K562 (cell line): ENCODE results near the gene MDN1. TPM values are rescaled to one million over a fixed set of nuclear protein-coding genes. Genes with fewer than 3 reads are reported as not detected.

Source experiments
- CTCF ChIP-seq, 3 experiments: IDR thresholded peaks in 2 of 3; conservative IDR thresholded peaks in 1 of 3; 2 replicates each; pipeline ENCODE4 v1.5.1; 2011 to 2012; ENCODE audit warnings: low read length in 3 of 3, mild to moderate bottlenecking in 3 of 3, control low read depth in 2 of 3, improper control_type of control experiment in 1 of 3, inconsistent platforms in 1 of 3, low read depth in 1 of 3, mixed read lengths in 1 of 3, moderate library complexity in 1 of 3; ENCODE audit not compliant: insufficient read depth in 2 of 3
- HDAC6 ChIP-seq: IDR thresholded peaks from 2 replicates; pipeline ENCODE4 v1.6.1; 2012; ENCODE audit warnings: low read depth, mild to moderate bottlenecking, control low read depth, inconsistent platforms, low read length, moderate library complexity
- NCOA2 ChIP-seq, 2 experiments: fragments of 450-650 bp; IDR thresholded peaks; 2 replicates each; pipeline ENCODE4 v1.6.1; 2018; ENCODE audit warnings: mild to moderate bottlenecking in 2 of 2, moderate library complexity in 1 of 2; ENCODE audit not compliant: partially characterized antibody in 2 of 2
- POLR3G ChIP-seq: IDR thresholded peaks from 2 replicates; pipeline ENCODE4 v1.6.1; 2011; ENCODE audit not compliant: insufficient read length, insufficient replicate concordance; ENCODE audit errors: extremely low read depth
- STAT5B ChIP-seq: fragments of 250-450 bp; sonication (Bioruptor Pico); IDR thresholded peaks from 2 replicates; pipeline ENCODE4 v1.8.0; 2021; ENCODE audit warnings: mild to moderate bottlenecking, inconsistent platforms
- ZBTB33 ChIP-seq: sonication (generic); formaldehyde crosslinking; IDR thresholded peaks from 2 replicates; pipeline ENCODE4 v1.8.1; 2023; ENCODE audit warnings: mild to moderate bottlenecking, missing genetic modification reagents
- ZNF445 ChIP-seq: fragments of 250-450 bp; sonication (Bioruptor Pico); IDR thresholded peaks from 2 replicates; pipeline ENCODE4 v1.4.0; 2020; ENCODE audit warnings: low read depth, mild to moderate bottlenecking, moderate library complexity
- polyA plus RNA-seq, 8 experiments: library from polyadenylated mRNA; depleted of rRNA in 4 of 8; stranded (reverse) in 5 of 8; unstranded in 3 of 8; fragments of >200 nt; fragmentation: Nextera tagmentation in 2 of 8; fragmentation: Illumina TruSeq in 1 of 8; extraction: Ambion mirVana in 2 of 8; extraction: Trizol in 1 of 8; gene quantifications; 2 replicates each; pipeline versions ENCODE4 v1.2.1 to v1.2.3, GENCODE V29; 2011 to 2014; ENCODE audit warnings: inconsistent platforms in 1 of 8, missing spikeins in 1 of 8
- total RNA-seq, 7 experiments: library from RNA; depleted of rRNA in 6 of 7; stranded (reverse); fragments of >200 nt in 6 of 7; fragmentation: Illumina TruSeq in 2 of 7; extraction: Trizol in 2 of 7; gene quantifications; 2 replicates each; pipeline versions ENCODE4 v1.2.1 to v1.2.3, GENCODE V29; 2011 to 2021; ENCODE audit warnings: low replicate concordance in 1 of 7

Gene MDN1
- total and polyA plus RNA-seq, 9 of the 15 experiments (the other 6 are each of a cell fraction or from before 2014, with no cell fraction given), result 25.6 to 93.6 (median 43.0) TPM

GRCh38 chr6:89597988-89598387 lies 221.6 kb downstream of the MDN1 start (continued):
- TF ChIP-seq ZBTB33 (CRISPR knock-in tag) (no peak), HDAC6 (no peak), STAT5B (no peak), CTCF (IDR thresholded peaks at IDR 0.05 in 2 of 3, conservative IDR thresholded peaks at IDR 0.05 in 1 of 3; ENCODE audit: insufficient read depth in 2 of 3, low read depth in 1 of 3, low read length in 3 of 3) (peak in 1 of 3 experiments; percentile 43; a peak in 2 of 6 replicates), ZNF445 (CRISPR knock-in tag) (no peak), POLR3G (no peak), NCOA2 (IDR thresholded peaks at IDR 0.05; ENCODE audit: partially characterized antibody in 2 of 2) (no peak)
- TF ChIP-seq, all 486 proteins: peak for 6
